A673 (cell line): ENCODE data around the gene SH3D21.

Experiments used
- EZH2 ChIP-seq: fragments of 200-600 bp; sonication (generic); IDR thresholded peaks from 2 replicates; pipeline ENCODE4 v1.6.1; 2017; ENCODE audit warnings: borderline replicate concordance, low read depth, mild to moderate bottlenecking, mixed read lengths, antibody characterized with exemption, low read length; ENCODE audit not compliant: poor library complexity, severe bottlenecking
- TF ChIP-seq, protein P1 (sequence below): fragments of 300-800, 200-600 bp; sonication (generic); conservative IDR thresholded peaks from 2 replicates; pipeline ENCODE4 v1.5.1; 2017; ENCODE audit warnings: low read depth, mild to moderate bottlenecking, antibody characterized with exemption, low read length, moderate library complexity, mixed read lengths

- TF ChIP-seq, protein P1, sequence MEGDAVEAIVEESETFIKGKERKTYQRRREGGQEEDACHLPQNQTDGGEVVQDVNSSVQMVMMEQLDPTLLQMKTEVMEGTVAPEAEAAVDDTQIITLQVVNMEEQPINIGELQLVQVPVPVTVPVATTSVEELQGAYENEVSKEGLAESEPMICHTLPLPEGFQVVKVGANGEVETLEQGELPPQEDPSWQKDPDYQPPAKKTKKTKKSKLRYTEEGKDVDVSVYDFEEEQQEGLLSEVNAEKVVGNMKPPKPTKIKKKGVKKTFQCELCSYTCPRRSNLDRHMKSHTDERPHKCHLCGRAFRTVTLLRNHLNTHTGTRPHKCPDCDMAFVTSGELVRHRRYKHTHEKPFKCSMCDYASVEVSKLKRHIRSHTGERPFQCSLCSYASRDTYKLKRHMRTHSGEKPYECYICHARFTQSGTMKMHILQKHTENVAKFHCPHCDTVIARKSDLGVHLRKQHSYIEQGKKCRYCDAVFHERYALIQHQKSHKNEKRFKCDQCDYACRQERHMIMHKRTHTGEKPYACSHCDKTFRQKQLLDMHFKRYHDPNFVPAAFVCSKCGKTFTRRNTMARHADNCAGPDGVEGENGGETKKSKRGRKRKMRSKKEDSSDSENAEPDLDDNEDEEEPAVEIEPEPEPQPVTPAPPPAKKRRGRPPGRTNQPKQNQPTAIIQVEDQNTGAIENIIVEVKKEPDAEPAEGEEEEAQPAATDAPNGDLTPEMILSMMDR = no peak
- no peak for TF ChIP-seq EZH2
Measured at GRCh38 chr1:36355811-36356210, 49.6 kb downstream of the SH3D21 start.
